GM19035 (cell line): ENCODE results near the gene PREPL.

ENCODE experiments used
- ATAC-seq: cut with Tn5 transposase; IDR thresholded peaks from one replicate; pipeline ENCODE4 v1.9.1; 2021; ENCODE audit not compliant: unreplicated experiment

The PREPL gene

DNA sequence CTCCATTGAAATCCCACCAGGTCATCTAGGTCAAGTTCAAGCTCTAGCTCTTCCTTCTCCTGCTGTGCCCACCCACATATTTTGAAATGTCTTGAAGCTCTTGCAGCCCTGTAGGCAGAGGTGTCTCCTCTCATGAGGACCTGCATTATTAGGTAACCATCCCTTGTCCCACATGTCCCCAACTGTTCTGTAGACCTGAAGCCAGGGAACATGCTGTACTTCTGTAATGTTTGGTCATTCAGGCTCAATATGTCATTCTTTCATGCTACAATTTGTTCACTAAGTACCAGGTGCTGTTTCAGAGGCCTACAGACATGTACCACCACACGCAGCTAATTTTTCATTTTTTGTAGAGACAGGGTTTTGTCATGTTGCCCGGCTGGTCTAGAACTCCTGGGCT lies 63.9 kb downstream of the PREPL start:
- no peak for ATAC-seq

GRCh38 chr2:44296653-44297052 lies 64.6 kb downstream of the PREPL start:
- no peak for ATAC-seq

- no peak for ATAC-seq
Measured at GRCh38 chr2:44295633-44296359, 65.5 kb downstream of the PREPL start.

DNA sequence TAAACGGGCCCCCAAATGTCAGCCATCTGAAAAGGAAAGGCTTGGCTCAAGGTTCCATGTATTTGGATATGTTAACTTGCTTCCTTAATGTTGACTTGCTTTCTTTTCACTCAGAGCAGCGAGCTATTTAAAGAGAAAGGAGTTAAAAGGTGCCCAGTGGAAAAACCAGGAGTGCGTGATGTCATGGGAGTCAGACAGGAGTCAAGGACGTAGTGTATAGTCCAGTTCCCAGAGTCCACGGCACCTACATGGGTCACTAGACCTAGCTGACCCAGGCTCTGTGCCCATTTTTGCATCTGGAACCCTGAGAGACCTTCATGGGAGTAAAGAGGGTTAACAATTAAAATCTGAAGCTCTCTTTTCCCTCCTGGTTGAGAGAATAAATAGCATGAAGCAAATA lies 66.2 kb downstream of the PREPL start:
- ATAC-seq, result no peak

- ATAC-seq, result no peak
Measured at GRCh38 chr2:44291281-44292248, 69.7 kb downstream of the PREPL start.

- no peak for ATAC-seq
Measured at GRCh38 chr2:44290261-44290660, 71.0 kb downstream of the PREPL start.

- no peak for ATAC-seq
Measured at GRCh38 chr2:44286884-44287638, 74.2 kb downstream of the PREPL start.

DNA sequence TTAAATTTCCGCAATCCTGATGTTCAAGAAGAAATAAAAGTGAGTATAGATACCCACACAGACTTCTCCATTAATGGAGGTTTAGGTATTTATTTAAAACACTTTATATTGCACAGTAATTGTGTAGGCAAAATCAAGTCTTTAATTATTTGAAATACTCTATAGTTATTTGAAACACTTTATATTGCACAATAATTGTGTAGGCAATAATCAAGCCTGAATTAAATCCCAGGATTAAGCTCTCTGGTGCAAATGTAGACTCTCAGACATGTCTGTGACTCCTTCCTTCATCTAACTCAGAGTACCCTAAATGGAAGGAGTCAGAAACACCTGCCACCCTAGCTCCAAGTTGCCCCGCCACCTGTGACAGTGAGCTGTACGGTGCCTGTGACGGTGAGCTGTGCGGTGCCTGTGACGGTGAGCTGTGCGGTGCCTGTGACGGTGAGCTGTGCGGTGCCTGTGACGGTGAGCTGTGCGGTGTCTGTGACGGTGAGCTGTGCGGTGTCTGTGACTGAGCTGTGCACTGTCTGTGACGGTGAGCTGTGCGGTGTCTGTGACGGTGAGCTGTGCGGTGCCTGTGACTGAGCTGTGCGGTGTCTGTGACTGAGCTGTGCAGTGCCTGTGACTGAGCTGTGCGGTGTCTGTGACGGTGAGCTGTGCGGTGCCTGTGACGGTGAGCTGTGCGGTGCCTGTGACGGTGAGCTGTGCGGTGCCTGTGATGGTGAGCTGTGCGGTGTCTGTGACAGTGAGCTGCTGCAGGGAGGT lies 75.0 kb downstream of the PREPL start:
- ATAC-seq, result no peak

- no peak for ATAC-seq
Measured at GRCh38 chr2:44285174-44285573, 76.1 kb downstream of the PREPL start.

DNA sequence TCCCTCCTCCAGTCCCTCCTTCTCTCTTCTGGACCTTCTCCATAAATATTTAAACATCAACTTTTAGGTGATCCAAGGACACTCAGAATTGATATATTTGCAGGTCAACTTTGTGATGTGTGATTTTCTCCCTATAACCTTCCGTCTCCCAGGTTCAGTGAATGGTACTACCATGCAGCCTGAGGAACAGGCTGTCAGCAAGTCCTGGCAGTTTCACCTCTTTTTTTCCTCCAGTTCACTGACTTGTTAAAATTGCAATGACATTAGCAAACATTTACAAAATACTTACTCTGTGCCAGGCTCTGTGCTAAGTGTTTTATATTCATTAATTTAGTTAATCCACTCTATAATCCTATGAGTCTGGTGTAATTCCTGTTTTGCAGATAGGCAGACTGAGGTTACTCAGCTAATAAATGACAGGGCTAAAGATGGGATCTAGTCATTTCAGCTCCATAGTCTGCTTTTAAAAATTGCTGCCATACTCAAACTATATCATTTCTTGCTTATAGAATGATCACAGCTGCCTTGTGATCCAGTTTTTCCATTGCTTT lies 78.1 kb downstream of the PREPL start:
- ATAC-seq, result no peak

DNA sequence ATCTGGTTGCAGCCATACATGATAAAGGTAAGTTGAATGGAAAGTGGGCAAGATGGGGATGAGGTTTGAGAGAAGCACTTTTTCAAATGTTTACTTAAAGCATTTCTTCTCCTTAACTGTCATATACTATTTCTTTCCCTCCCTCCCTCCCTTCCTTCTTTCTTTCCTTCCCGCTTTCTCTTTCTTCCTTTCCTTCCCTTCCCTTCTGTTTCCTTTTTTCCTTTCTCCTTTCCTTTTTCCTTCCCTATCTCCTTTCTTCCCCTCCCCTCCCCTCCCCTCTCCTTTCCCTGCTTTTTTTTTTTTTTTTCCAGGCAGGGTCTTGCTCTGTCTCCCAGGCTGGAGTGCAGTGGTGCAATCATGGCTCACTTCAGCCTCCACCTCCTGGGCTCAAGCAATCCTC lies 80.4 kb downstream of the PREPL start:
- no peak for ATAC-seq

DNA sequence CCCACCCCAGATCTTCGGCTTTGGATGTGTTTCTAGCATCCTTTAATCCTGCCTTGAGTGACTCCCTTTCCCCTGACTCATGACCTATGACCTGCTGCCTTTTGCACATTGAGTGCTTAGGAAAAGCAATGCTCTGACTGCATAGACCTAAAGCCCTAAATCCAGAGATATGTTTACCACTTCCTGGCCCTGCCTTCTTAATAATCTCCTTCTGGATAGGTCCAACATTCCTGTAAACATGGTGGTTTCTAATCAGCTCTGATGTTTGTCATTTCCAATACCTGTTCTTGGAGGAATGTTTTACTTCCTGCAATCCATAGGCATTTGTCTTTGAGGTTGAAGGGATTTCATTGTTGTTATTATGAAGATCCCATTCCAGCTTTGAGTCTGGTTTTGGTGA lies 83.8 kb downstream of the PREPL start:
- ATAC-seq, result no peak

- no peak for ATAC-seq
Measured at GRCh38 chr2:44275927-44276303, 85.4 kb downstream of the PREPL start.

DNA sequence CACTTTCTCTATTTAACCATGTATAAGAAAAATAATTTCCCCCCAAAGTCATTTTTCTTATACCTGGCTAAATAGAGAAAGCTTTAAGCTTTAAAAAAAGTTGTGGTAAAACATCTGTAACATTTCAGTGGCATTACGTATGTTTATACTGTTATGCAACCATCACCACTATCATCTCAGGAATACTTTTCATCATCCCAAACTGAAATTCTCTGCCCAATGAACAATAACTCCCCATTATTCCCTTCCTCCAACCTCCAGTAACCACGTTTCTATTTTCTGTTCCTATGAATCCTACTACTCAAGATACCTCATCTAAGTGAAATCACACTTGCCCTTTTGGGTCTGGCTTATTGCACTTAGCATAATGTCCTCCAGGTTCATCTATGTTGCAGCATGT lies 87.7 kb downstream of the PREPL start:
- no peak for ATAC-seq

DNA sequence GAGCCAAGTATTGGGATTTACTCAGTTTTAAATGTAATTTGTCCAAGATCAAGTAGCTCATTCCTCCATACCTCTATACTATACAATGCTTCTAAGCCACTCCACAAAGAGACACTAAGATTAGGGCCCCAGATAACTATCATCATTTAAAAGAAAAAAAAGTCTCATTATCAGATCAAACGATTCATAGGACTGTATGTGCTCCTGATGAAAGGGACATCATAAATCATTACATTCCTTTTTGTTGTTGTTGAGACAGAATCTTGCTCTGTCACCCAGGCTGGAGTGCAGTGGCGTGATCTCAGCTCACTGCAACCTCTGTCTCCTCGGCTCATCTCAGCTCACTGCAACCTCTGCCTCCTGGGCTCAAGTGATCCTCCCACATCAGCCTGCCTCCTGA lies 88.2 kb downstream of the PREPL start:
- ATAC-seq, result no peak

- no peak for ATAC-seq
Measured at GRCh38 chr2:44271296-44271695, 90.0 kb downstream of the PREPL start.

GRCh38 chr2:44269831-44270230 lies 91.5 kb downstream of the PREPL start:
- no peak for ATAC-seq

DNA sequence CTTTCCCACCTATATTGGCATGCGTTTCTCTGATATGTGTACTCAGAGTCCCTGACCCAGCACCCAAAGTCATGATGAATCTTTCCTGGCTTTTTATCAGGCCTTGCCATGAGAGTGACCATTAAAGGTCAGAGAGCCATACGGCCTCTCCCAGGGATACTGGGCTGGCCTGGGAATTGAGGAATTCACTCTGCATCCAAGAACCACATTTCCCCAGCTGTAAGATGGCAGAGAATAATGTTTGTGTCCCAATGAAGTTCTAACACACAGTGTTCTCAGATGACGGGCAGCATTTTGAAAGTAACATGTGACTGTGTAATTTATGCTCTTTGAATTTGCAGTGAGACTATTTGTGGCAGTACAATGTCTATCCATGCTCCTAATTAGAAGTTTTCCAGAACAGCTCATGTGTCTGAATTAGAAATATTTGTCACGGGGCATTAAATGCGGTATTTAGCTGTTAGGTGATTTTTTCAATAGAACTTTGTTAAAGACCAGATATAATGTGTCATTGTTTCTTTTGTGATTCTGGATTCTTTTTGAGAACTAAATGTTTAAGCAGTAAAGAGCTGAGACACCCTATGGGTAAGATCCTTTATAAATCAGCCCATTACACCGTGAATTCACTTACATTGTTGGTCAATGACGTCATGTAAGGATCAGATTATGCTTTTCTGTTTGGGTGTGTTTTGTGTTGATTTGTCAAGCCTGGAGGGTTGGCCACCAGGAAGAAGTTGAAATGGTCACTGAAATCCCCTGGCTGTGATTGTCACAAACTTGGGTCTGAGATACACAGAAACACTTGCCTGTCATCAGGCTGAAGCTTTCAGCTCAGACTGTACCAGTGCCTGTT lies 93.3 kb downstream of the PREPL start:
- no peak for ATAC-seq
